NK-92 (cell line): ENCODE results near the gene LTBP3.
"Not testable (repeated sequence)": the region's sequence is repeated elsewhere in the genome, so short reads cannot be mapped to it uniquely, and the experiment has no call there.

Experiments
- DNase-seq: peaks from one replicate; lab custom pipeline; 2025; ENCODE audit not compliant: unreplicated experiment; lab: John Stamatoyannopoulos, UW

LTBP3 gene

DNA sequence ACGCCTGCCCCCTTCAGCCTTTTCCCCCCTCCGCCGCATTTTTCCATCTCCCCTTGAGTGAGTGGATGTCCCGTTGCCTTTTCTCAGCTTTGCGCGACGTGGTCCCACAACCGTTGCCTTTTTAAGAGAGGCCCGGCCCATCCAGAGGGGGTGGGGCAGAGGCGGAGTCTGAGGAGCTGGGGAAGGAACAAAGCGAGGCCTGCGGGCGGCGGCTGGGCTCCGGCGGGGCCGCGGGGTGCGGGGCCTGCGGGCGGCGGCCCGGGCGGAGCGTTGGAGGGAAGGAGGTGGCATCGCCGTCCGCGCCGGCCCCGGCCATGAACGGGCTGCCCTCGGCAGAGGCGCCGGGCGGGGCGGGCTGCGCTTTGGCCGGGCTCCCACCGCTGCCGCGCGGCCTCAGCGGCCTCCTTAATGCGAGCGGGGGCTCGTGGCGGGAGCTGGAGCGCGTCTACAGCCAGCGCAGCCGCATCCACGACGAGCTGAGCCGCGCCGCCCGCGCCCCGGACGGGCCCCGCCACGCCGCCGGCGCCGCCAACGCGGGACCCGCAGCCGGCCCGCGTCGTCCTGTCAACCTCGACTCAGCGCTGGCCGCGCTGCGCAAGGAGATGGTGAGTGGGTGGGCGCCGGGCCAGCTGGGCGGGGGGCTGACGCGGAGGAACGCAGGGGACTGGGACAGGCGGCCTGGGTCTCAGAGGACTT lies 14.3 kb upstream of the LTBP3 start, which contains the start of gene FAM89B:
TSS of gene FAM89B (plus strand) at position 183 of the 696 bp plus-strand sequence. CDS start at position 315, 132 bp downstream.
- DNase-seq, result no peak

- no peak for DNase-seq
These were observed 13.8 kb upstream of the LTBP3 start for GRCh38 chr11:65571940-65572339.

DNA sequence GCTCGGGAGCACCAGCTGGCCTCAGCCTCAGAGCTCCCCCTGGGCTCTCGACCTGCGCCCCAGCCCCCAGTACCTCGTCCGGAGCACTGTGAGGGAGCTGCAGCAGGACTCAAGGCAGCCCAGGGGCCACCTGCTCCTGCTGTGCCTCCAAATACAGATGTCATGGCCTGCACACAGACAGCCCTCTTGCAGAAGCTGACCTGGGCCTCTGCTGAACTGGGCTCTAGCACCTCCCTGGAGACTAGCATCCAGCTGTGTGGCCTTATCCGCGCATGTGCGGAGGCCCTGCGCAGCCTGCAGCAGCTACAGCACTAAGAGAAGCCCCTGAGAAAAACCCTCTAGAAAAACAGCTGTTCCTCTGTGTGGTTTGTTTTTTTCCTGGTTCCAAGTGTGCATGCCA lies 13.3 kb upstream of the LTBP3 start:
- DNase-seq, result no peak

- DNase-seq, result peak; percentile 97
These were observed 12.1 kb upstream of the LTBP3 start, which contains the start of gene ZNRD2 for GRCh38 chr11:65569973-65570918. ZNRD2 (plus strand) TSS chr11:65570477; CDS start chr11:65570492, 15 bp downstream.

- no peak for DNase-seq
These were observed 11.2 kb upstream of the LTBP3 start for GRCh38 chr11:65569164-65569972.

DNA sequence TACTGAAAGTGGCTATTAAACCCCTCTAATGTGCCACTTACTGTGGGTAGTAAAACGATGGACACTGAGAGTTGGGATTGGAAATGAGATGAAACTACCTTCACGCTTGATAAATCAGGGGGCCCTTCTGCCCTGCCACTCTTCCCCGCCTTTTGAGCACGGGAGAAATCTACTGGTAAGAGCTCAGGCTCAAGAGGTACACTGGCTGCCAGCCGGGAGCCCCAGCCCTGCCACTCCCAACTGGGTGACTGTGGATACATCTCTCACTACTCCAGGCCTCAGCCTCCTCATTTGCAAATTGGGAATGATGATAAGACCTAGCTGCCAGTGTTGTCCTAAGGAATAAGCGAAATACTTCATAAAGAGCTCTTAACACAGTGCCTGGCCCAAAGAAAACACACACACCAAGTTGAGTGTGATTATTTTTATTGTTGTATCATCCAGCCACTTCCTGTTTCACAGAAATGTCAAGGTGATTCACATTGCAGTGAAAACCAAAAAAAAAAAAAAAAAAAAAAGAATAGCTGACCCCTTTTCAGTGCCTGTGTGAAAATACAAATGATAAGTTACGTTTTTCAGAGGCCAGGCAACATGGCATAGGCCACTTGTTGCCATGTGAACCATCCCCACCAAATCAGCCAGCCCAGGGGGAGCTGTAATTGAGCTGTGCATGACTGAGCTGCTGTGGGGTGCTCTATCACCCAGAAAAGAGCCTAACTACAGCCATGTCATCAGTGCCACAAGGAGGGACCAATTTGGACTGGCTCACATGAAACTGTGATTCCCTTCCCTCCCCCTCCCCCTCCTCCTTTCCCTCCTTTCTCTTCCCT lies 7.7 kb upstream of the LTBP3 start:
- DNase-seq, result no peak

DNA sequence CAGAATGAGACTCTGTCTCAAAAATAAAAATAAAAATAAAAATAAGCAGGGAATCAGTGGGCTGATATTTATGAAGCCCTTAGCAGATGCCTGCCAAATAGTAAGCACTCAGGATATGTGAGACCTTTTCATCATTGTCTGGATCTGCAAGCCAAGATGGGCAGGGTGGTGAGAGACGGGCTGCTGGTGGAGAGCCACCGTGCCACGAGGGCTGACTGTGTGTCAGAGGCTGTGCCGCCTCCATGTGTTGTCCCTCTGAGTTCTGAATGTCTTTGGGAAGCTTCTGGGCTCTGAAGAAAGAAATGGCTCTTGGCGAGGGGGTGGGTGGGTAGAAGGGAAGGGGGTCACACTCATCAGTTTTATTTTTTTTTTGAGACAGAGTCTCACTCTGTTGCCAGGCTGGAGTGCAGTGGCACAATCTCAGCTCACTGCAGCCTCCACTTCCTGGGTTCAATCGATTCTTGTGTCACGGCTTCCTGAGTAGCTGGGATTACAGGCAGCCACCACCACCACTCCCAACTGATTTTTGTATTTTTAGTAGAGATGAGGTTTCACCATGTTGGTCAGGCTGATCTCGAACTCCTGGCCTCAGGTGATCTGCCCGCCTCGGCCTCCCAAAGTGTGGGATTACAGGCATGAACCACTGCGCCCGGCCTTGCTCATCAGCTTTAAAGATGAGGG lies 6.9 kb upstream of the LTBP3 start:
- not testable (repeated sequence) for DNase-seq

DNA sequence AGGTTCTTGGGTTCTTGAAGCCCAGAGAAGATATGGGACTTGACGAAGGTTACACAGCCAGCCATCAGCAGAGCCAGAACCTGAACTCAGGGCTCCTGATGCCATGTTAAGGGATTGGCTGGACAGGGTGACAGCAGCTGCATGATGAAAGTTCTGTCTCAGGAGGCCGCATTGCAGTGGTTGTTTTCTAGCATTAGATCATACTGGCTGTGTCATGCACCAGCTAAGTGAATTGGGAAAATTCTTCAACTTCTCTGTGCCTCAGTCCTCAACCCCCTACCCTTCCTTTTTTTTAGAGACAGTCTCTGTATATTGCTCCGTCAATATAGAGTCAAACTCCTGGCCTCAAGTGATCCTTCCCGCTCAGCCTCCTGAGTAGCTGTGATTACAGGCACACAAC lies 5.4 kb upstream of the LTBP3 start:
- DNase-seq, result no peak

GRCh38 chr11:65562788-65563187 lies 4.6 kb upstream of the LTBP3 start:
- DNase-seq, result no peak

DNA sequence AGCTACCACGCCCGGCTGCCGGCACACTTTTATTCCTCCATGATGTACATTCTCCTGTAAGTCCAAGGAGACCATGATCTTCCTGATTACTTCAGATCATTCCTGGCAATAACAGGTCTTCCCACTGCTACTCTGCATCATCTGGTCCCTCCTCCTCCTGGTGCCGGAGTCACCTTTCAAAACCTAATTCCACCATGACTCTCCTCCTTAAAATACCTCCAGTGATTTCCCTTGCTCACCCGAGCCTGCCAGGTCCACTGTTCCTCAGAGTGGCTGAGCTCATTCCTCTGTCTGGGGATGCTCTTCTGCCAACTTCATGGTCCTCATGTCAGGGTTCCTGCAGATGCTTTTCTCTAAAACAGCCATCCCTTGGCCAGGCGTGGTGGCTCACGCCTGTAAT lies 3.9 kb upstream of the LTBP3 start:
- no peak for DNase-seq

- DNase-seq, result no peak
These were observed 2.6 kb upstream of the LTBP3 start for GRCh38 chr11:65560555-65561418.

DNA sequence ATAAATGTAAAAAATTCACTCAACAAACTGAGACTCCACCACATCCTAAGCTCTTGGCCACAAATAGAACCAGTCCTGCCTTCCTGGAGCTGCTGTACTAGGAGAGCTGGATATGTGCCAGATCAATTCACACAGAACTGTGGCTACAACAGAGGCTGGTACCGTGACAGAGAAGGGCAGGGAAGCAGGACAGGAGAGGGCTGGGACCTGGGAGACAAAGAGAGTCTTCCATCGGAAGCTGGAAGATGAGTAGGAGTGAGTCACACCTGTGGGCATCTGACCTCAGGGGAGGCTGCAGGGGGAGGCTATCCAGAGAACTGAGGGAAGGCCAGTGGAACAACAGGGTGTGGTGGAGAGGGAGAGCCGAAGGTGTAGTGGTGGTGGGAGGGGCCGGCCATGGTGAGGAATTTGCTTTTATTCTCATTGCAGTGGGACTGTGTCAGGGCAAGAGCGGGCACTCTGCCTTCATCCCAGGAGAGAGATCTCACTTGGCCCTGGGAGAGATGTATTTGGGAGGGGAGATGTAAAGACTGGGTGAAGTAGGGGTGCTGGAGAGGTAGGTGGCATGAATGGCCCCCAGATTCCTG lies 1.9 kb upstream of the LTBP3 start:
- no peak for DNase-seq

DNA sequence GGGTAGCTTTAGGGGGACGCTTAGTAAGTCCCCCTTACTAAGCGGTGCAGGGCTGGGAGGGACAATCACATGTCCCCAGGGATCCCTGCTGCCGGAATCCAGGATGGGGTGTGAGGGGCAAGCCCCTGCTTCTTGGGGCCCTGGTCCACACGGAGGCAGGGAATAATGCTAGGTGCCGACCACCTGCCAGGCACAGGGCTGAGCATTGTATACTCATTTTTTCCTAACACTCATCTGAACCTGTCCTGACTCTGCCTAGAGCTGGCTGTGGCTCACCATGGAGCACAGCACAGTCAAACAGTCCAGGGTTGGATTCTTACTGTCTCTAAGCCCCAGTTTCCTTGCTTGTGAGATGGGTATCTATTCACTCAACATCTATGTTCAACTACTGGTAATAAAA lies 1.4 kb upstream of the LTBP3 start:
- DNase-seq, result no peak

GRCh38 chr11:65558930-65559509 lies 861 bp upstream of the LTBP3 start:
- no peak for DNase-seq

DNA sequence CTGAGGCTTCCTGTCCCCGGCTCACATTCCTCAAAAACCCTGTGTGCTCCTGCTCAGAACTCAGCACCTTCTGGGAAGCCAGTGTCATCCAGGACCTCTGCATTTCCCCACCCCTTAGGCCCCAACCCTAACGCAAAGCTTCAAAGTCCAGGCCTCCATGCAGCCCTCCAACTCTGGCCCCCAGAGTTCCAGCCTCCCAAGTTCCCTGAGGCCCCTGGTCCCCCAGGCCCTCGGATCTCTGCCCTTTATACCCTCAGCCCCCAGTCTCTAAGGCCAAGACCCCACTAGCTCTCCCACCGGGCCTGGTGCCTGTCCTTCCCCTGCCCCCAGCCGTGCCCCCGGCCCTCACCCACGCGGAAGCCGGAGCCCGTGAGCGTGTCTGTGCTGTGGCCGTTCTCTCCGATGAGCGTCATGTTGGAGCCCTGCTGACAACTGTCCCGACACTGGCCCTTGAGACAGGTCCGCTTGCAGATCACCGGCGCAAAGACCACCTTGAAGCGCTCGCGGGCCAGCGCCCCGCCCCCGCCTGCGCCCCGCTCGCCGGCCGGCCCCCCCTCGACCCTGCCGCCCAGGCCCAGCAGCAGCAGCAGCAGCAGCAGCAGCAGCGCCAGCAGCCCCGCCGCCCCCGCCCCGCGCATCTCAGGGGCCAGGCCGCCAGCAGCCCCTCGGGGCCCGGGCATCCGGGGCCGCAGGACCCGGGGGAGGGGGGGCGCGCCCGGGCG lies 718 bp downstream of the LTBP3 start:
- no peak for DNase-seq

GRCh38 chr11:65556470-65557279 lies 1.5 kb downstream of the LTBP3 start:
- no peak for DNase-seq
